ENCODE results near the gene CCNE1. TPM values are rescaled to one million over a fixed set of nuclear protein-coding genes. Genes with fewer than 3 reads are reported as not detected.

Gene CCNE1
- total RNA-seq, 1 experiment from 2014 or later = 33.2 TPM

GRCh38 chr19:29782260-29782580, 29.6 kb upstream of the CCNE1 start:
- Mint-ChIP-seq H3K27ac (ENCODE audit: unreplicated experiment) (no peak overlapping the region), H3K36me3 (ENCODE audit: insufficient read depth, unreplicated experiment) (no peaks in the 10 kb centered on the region), H3K4me1 (ENCODE audit: low read depth, unreplicated experiment) (no peaks in the 10 kb centered on the region), H3K9me3 (ENCODE audit: unreplicated experiment) (no peaks in the 10 kb centered on the region), H3K27me3 (ENCODE audit: insufficient read depth, unreplicated experiment) (peaks cover 14% of the 10 kb centered on the region), H3K4me3 (ENCODE audit: unreplicated experiment) (no peak overlapping the region)
- Histone ChIP-seq H3K27me3 (replicated peaks; ENCODE audit: control insufficient read depth, insufficient read depth, low read length) (no peaks in the 10 kb centered on the region), H3K9me3 (no peaks in the 10 kb centered on the region), H3K4me3 (ENCODE audit: low read depth, low read length) (no peak overlapping the region), H3K36me3 (ENCODE audit: control insufficient read depth, insufficient read depth, low read length) (no peaks in the 10 kb centered on the region), H3K4me1 (no peaks in the 10 kb centered on the region)
- DNase-seq = no peak
- no peak for TF ChIP-seq CTCF (IDR thresholded peaks at IDR 0.05; ENCODE audit: insufficient read depth in 1 of 2, low read depth in 1 of 2, low read length in 1 of 2, severe bottlenecking in 1 of 2, unreplicated experiment in 1 of 2)
- ChIA-PET CTCF (no interaction called here), POLR2A (no interaction called here)
- intact Hi-C loops (cut with micrococcal nuclease; ENCODE audit: unreplicated experiment) = no loop called here
- BruUV-seq (replicated peaks) = no TSS peak

DNA sequence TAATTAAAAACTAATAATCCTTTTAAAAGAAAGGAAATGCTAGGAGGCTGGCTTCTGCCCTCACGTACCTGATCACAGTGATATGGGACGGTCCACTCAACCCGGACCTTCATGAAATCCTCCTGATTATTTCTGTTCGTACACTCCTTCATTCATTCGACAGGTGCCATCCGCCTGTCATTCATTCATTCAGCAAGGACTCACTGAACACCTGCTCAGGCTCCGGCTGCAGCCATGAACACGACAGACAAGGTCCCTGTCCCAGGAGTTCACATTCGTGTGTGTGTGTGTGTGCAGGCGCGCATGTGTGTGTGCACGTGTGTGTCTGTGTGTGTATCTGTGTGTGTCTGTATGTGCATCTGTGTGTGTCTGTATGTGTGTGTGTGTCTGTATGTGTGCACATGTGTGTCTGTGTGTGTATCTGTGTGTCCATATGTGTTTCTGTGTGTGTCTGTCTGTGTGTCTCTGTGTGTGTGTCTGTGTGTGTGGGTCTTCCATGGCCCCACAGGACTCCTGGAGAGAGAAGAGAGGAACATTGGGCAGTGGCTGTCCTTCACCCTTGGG, 28.1 kb upstream of the CCNE1 start:
- H3K4me1 Mint-ChIP-seq (ENCODE audit: low read depth, unreplicated experiment) = no peaks in the 10 kb centered on the region
- no TSS peak for BruUV-seq (replicated peaks)
- H3K27me3 Mint-ChIP-seq (ENCODE audit: insufficient read depth, unreplicated experiment) = peaks cover 14% of the 10 kb centered on the region
- Histone ChIP-seq H3K4me1 (no peaks in the 10 kb centered on the region), H3K36me3 (ENCODE audit: control insufficient read depth, insufficient read depth, low read length) (no peaks in the 10 kb centered on the region), H3K4me3 (ENCODE audit: low read depth, low read length) (no peak overlapping the region), H3K9me3 (no peaks in the 10 kb centered on the region), H3K27me3 (replicated peaks; ENCODE audit: control insufficient read depth, insufficient read depth, low read length) (no peaks in the 10 kb centered on the region)
- TF ChIP-seq CTCF (IDR thresholded peaks at IDR 0.05; ENCODE audit: insufficient read depth in 1 of 2, low read depth in 1 of 2, low read length in 1 of 2, severe bottlenecking in 1 of 2, unreplicated experiment in 1 of 2) = no peak
- intact Hi-C loops (cut with micrococcal nuclease; ENCODE audit: unreplicated experiment) = no loop called here
- no peaks in the 10 kb centered on the region for H3K36me3 Mint-ChIP-seq (ENCODE audit: insufficient read depth, unreplicated experiment)
- CTCF ChIA-PET = no interaction called here
- H3K9me3 Mint-ChIP-seq (ENCODE audit: unreplicated experiment) = no peaks in the 10 kb centered on the region
- POLR2A ChIA-PET = no interaction called here
- H3K4me3 Mint-ChIP-seq (ENCODE audit: unreplicated experiment) = no peak overlapping the region
- H3K27ac Mint-ChIP-seq (ENCODE audit: unreplicated experiment) = no peak overlapping the region
- no peak for DNase-seq

GRCh38 chr19:29784598-29785223, 27.1 kb upstream of the CCNE1 start:
- intact Hi-C loops (cut with micrococcal nuclease; ENCODE audit: unreplicated experiment) = no loop called here
- Mint-ChIP-seq H3K27me3 (ENCODE audit: insufficient read depth, unreplicated experiment) (peaks cover 14% of the 10 kb centered on the region), H3K9me3 (ENCODE audit: unreplicated experiment) (no peaks in the 10 kb centered on the region), H3K4me1 (ENCODE audit: low read depth, unreplicated experiment) (no peaks in the 10 kb centered on the region), H3K4me3 (ENCODE audit: unreplicated experiment) (no peak overlapping the region), H3K27ac (ENCODE audit: unreplicated experiment) (no peak overlapping the region), H3K36me3 (ENCODE audit: insufficient read depth, unreplicated experiment) (no peaks in the 10 kb centered on the region)
- no peaks in the 10 kb centered on the region for H3K36me3 ChIP-seq (ENCODE audit: control insufficient read depth, insufficient read depth, low read length)
- TF ChIP-seq CTCF (IDR thresholded peaks at IDR 0.05; ENCODE audit: insufficient read depth in 1 of 2, low read depth in 1 of 2, low read length in 1 of 2, severe bottlenecking in 1 of 2, unreplicated experiment in 1 of 2) = no peak
- no peaks in the 10 kb centered on the region for H3K9me3 ChIP-seq
- ChIA-PET CTCF (no interaction called here), POLR2A (no interaction called here)
- no peak overlapping the region for H3K4me3 ChIP-seq (ENCODE audit: low read depth, low read length)
- H3K4me1 ChIP-seq = no peaks in the 10 kb centered on the region
- BruUV-seq (replicated peaks) = no TSS peak
- no peak for DNase-seq
- H3K27me3 ChIP-seq (replicated peaks; ENCODE audit: control insufficient read depth, insufficient read depth, low read length) = no peaks in the 10 kb centered on the region
